ENCODE measurements around the gene CHM. TPM values are rescaled to one million over a fixed set of nuclear protein-coding genes. Genes with fewer than 3 reads are reported as not detected.
"Not testable (repeated sequence)": the region's sequence is repeated elsewhere in the genome, so short reads cannot be mapped to it uniquely, and the experiment has no call there.

CHM gene
- total RNA-seq, 4 donors from 2014 or later = 21.3 to 53.8 (median 39.9) TPM

DNA sequence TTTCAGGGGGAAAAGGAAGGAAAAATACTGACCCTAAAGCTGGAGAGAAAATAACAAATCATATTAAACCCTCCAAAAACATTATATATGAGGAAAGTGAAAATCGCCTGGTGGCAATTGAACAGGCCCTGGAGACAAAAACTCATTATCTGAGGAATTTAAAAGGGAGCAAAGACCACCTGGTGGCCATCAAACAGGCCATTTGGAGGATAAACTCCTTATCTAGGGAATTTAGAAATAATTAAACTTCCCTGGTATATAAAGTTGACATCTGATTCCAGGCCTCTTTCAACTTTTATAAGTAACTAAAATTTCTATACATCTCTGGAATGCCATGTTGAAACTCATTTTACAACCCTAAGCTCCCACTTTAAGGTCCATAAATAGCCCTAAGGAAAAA is 35.2 kb downstream of the CHM start:
- intact Hi-C loops (cut with DNase I; ENCODE audit: low total_unique reads) = no loop called here
- no peak overlapping the region for H3K4me3 ChIP-seq
- no peaks in the 10 kb centered on the region for H3K4me1 ChIP-seq
- no peaks in the 10 kb centered on the region for H3K27me3 ChIP-seq
- TF ChIP-seq, protein P1, sequence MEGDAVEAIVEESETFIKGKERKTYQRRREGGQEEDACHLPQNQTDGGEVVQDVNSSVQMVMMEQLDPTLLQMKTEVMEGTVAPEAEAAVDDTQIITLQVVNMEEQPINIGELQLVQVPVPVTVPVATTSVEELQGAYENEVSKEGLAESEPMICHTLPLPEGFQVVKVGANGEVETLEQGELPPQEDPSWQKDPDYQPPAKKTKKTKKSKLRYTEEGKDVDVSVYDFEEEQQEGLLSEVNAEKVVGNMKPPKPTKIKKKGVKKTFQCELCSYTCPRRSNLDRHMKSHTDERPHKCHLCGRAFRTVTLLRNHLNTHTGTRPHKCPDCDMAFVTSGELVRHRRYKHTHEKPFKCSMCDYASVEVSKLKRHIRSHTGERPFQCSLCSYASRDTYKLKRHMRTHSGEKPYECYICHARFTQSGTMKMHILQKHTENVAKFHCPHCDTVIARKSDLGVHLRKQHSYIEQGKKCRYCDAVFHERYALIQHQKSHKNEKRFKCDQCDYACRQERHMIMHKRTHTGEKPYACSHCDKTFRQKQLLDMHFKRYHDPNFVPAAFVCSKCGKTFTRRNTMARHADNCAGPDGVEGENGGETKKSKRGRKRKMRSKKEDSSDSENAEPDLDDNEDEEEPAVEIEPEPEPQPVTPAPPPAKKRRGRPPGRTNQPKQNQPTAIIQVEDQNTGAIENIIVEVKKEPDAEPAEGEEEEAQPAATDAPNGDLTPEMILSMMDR (IDR thresholded peaks at IDR 0.05) = no peak
- TF ChIP-seq POLR2A (IDR thresholded peaks at IDR 0.05) = no peak
- DNase-seq = no peak
- H3K27ac ChIP-seq = no peak overlapping the region
- H3K36me3 ChIP-seq = no peaks in the 10 kb centered on the region
- no peaks in the 10 kb centered on the region for H3K9me3 ChIP-seq

DNA sequence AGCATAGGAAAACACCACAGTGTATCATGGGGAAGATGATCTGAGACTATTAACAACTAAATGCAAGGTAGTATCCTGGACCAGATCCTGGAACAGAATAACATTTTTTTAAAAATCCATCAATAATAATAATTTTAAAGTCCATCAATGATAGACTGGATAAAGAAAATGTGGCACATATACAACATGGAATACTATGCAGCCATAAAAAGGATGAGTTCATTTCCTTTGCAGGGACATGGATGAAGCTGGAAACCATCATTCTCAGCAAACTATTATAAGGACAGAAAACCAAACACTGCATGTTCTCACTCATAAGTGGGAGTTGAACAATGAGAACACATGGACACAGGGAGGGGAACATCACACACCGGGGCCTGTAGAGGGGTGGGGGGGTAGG is 37.6 kb downstream of the CHM start:
- H3K27me3 ChIP-seq; H3K9me3 ChIP-seq; DNase-seq; intact Hi-C loops (cut with DNase I; ENCODE audit: low total_unique reads); H3K36me3 ChIP-seq; H3K4me1 ChIP-seq; H3K27ac ChIP-seq; H3K4me3 ChIP-seq: not testable (repeated sequence)

DNA sequence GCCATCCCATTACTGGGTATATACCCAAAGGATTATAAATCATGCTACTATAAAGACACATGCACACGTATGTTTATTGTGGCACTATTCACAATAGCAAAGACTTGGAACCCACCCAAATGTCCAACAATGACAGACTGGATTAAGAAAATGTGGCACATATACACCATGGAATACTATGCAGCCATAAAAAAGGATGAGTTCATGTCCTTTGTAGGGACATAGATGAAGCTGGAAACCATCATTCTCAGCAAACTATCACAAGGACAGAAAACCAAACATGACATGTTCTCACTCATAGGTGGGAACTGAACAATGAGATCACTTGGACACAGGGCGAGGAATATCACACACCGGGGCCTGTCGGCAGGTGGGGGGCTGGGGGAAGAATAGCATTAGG is 39.5 kb downstream of the CHM start:
- intact Hi-C loops (cut with DNase I; ENCODE audit: low total_unique reads); H3K36me3 ChIP-seq: not testable (repeated sequence)

DNA sequence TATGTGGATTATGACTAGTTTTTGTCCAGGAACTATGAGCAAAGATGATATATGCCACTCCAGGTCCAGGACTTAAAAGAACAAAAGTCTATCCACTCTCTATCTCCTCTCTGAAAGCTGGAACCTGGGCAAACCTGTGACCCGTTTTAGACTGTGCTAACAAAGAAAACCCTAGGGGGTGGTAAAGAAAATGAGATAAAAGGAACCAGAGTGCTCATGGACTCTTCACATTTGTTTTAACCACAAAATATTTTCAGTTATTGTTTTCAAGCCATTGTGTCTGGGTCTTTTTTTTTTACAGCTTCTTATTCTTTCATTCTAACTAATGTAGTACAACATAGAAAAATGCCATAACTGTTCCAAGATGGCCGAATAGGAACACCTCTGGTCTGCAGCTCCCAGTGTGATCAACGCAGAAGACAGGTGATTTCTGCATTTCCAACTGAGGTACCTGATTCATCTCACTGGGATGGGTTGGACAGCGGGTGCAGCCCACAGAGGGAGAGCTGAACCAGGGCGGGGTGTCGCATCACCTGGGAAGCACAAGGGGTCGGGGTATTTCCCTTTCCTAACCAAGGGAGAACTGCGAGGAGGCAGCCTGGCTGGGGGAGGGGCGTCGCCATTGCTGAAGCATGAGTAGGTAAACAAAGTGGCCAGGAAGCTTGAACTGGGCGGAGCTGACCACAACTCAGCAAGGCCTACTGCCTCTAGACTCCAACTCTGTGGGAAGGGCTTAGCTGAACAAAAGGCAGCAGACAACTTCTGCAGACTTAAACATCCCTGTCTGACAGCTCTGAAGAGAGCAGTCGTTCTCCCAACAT is 45.1 kb downstream of the CHM start:
- TF ChIP-seq POLR2A (IDR thresholded peaks at IDR 0.05) = no peak
- TF ChIP-seq, protein P1 (IDR thresholded peaks at IDR 0.05) = no peak
- intact Hi-C loops (cut with DNase I; ENCODE audit: low total_unique reads) = no loop called here
- Histone ChIP-seq H3K4me3 (no peak overlapping the region), H3K36me3 (no peaks in the 10 kb centered on the region), H3K27ac (no peak overlapping the region), H3K27me3 (no peaks in the 10 kb centered on the region), H3K9me3 (no peaks in the 10 kb centered on the region), H3K4me1 (no peaks in the 10 kb centered on the region)
- DNase-seq = no peak

More for the DNA sequence above, 39.5 kb downstream of the CHM start:
- H3K4me1 ChIP-seq, H3K27me3 ChIP-seq, DNase-seq, H3K9me3 ChIP-seq, H3K27ac ChIP-seq, H3K4me3 ChIP-seq: not testable (repeated sequence)

DNA sequence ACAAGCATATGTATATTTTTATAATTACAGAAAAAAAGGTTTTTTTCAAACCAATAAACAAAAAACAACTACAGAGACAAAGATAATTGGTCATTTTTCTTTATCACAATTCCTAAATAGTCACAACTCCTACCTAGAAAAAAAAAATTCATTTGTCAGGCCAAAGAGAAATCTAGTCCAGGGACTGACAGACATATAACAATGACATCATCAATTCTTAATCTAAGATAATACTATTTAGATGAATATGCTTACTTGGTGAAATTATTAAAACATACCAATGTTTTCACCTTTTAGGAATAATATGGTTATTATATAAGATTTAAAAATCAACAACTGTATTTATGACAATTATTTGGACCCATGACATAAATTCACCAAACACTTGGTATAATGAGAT is 48.4 kb downstream of the CHM start:
- no peak overlapping the region for H3K27ac ChIP-seq
- no peaks in the 10 kb centered on the region for H3K9me3 ChIP-seq
- H3K36me3 ChIP-seq = no peaks in the 10 kb centered on the region
- H3K4me1 ChIP-seq = no peaks in the 10 kb centered on the region
- intact Hi-C loops (cut with DNase I; ENCODE audit: low total_unique reads) = no loop called here
- no peak overlapping the region for H3K4me3 ChIP-seq
- DNase-seq = no peak
- H3K27me3 ChIP-seq = no peaks in the 10 kb centered on the region
- TF ChIP-seq, protein P1 (IDR thresholded peaks at IDR 0.05) = no peak
- TF ChIP-seq POLR2A (IDR thresholded peaks at IDR 0.05) = no peak

DNA sequence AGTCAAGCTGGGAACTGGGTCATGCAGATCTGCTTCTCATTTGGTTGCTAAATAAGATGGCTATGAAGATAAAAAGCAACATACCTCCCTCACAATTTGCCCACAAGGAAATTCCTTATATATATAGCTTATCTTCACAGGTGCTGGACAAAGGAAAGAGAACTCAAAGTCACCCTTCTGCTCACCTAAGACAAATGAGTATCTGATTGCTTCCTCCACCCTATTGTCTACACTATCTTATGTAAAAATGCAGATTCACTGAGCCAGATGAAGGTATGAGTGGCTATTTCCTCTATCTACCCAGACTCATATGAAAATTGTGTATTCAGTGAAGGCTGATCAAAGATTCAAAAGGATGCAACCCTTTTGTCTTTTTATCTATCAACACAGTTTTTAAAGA is 50.8 kb downstream of the CHM start:
- Histone ChIP-seq H3K4me3 (no peak overlapping the region), H3K9me3 (no peaks in the 10 kb centered on the region), H3K4me1 (no peaks in the 10 kb centered on the region), H3K27me3 (no peaks in the 10 kb centered on the region), H3K36me3 (no peaks in the 10 kb centered on the region), H3K27ac (no peak overlapping the region)
- intact Hi-C loops (cut with DNase I; ENCODE audit: low total_unique reads) = no loop called here
- DNase-seq = no peak
- TF ChIP-seq POLR2A (IDR thresholded peaks at IDR 0.05) = no peak
- TF ChIP-seq, protein P1 (IDR thresholded peaks at IDR 0.05) = no peak

Measured in uterus (tissue), 4 donors.